Heart left ventricle (tissue), 13 donors: Measurements from ENCODE around the gene CELF5.

Experiments used
- POLR2A ChIP-seq, 2 donors: fragments of 450-650 bp; IDR thresholded peaks; one replicate each; pipeline ENCODE4 v1.6.1; 2017; ENCODE audit warnings: antibody characterized with exemption in 2 of 2, mild to moderate bottlenecking in 2 of 2, moderate library complexity in 2 of 2
- TF ChIP-seq, protein P1 (sequence below), 12 donors: fragments of 200-600 bp; sonication (generic) in 4 of 12; IDR thresholded peaks; one replicate each; pipeline versions ENCODE4 v1.5.0 to v1.8.0; 2018 to 2022; ENCODE audit warnings: antibody characterized with exemption in 12 of 12, mild to moderate bottlenecking in 5 of 12
- donor health status: ischemic (EF 13 %, LVEDD 7.1; RV severe dilation, severe dysfunction).
- donor health status: DM: no; HTN: yes; CAD: no.
- donor health status: DM: no; HTN: no; CAD: no.
- donor health status: ischemic (EF 25% LVEDD 6.9; RV normal size, moderate dysfunction).
- donor health status: ischemic (EF 25% LVEDD 5.7; RV mildly dilated, moderate dysfunction).
- donor health status: ischemic (EF 35%, LVEDD 5.7; RV mildly dilated, moderate dysfunction).
- donor health status: nonischemic (EF 11% LVEDD 7.7; RV severe dilation, severe dysfunction).
- donor health status: DM: yes; HTN: yes; CAD: no.
- donor health status: PGD.
- donor health status: ischemic (EF 29% LVEDD 5.4; RV normal size, mild dysfunction).
- donor health status: nonischemic (EF 23%, LVEDD 6.1; RV moderate dilation, normal function).

DNA sequence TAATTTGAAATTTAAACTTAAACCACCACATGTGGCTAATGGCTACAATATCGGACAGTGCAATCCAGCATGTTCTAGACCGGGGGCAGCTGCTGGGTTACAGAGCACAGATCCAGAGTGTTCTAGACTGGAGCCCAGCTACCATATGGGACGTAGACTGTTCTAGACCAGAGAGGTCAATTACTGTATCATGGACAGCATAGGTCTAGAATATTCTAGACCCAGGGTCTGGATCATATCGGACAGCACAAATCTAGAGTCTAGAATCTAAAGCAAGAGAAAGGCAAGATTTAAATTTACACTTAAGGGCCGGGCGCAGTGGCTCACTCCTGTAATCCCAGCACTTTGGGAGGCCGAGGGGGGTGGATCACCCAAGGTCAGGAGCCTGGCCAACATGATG, 37.9 kb downstream of the CELF5 start:
- TF ChIP-seq, protein P1, sequence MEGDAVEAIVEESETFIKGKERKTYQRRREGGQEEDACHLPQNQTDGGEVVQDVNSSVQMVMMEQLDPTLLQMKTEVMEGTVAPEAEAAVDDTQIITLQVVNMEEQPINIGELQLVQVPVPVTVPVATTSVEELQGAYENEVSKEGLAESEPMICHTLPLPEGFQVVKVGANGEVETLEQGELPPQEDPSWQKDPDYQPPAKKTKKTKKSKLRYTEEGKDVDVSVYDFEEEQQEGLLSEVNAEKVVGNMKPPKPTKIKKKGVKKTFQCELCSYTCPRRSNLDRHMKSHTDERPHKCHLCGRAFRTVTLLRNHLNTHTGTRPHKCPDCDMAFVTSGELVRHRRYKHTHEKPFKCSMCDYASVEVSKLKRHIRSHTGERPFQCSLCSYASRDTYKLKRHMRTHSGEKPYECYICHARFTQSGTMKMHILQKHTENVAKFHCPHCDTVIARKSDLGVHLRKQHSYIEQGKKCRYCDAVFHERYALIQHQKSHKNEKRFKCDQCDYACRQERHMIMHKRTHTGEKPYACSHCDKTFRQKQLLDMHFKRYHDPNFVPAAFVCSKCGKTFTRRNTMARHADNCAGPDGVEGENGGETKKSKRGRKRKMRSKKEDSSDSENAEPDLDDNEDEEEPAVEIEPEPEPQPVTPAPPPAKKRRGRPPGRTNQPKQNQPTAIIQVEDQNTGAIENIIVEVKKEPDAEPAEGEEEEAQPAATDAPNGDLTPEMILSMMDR (IDR thresholded peaks at IDR 0.05), result no peak
- TF ChIP-seq POLR2A (IDR thresholded peaks at IDR 0.05), result no peak
